ENCODE measurements around the gene CHCHD4. TPM values are rescaled to one million over a fixed set of nuclear protein-coding genes. Genes with fewer than 3 reads are reported as not detected.

CHCHD4 gene
- total and polyA plus RNA-seq, 4 donors = 8.8 to 14.0 (median 9.0) TPM

GRCh38 chr3:14142567-14143270 lies 18.0 kb upstream of the CHCHD4 start:
- H3K9me3 ChIP-seq (ENCODE audit: control insufficient read depth in 4 of 4, insufficient read depth in 3 of 4, low read length in 3 of 4) = no peaks in the 10 kb centered on the region
- H3K27me3 ChIP-seq (ENCODE audit: control insufficient read depth in 3 of 3, insufficient read depth in 3 of 3, low read length in 2 of 3) = no peaks in the 10 kb centered on the region
- ATAC-seq (ENCODE audit: insufficient read depth, low FRiP score) = no peak
- no peak overlapping the region for H3K4me3 ChIP-seq
- peak overlapping the region in 1 of 2 donors; percentile 82 for H3K27ac ChIP-seq (ENCODE audit: low read depth in 1 of 2, low read length in 1 of 2)
- H3K9ac ChIP-seq (ENCODE audit: insufficient read depth in 1 of 2, low read length in 2 of 2) = peak overlapping the region in 1 of 2 donors; percentile 43
- WGBS, 2 donors = 55 to 83% methylated on average over 8 of the region's 8 CpGs
- peaks cover 6 to 27% (median 12%) of the 10 kb centered on the region in 5 donors for H3K4me1 ChIP-seq (ENCODE audit: control insufficient read depth in 5 of 5, insufficient read depth in 5 of 5, low read length in 5 of 5)
- peaks cover 7 to 51% (median 26%) of the 10 kb centered on the region in 4 donors for H3K36me3 ChIP-seq (ENCODE audit: control insufficient read depth in 4 of 4, insufficient read depth in 4 of 4, low read length in 4 of 4)
- TF ChIP-seq CTCF (IDR thresholded peaks at IDR 0.05; ENCODE audit: control extremely low read depth, extremely low read depth) = no peak
- no peak for DNase-seq

- no peak for DNase-seq
- no peak for TF ChIP-seq CTCF (IDR thresholded peaks at IDR 0.05; ENCODE audit: control extremely low read depth, extremely low read depth)
- Histone ChIP-seq H3K9ac (ENCODE audit: insufficient read depth in 1 of 2, low read length in 2 of 2) (no peak overlapping the region), H3K9me3 (ENCODE audit: control insufficient read depth in 4 of 4, insufficient read depth in 3 of 4, low read length in 3 of 4) (no peaks in the 10 kb centered on the region), H3K4me3 (no peak overlapping the region), H3K27ac (ENCODE audit: low read depth in 1 of 2, low read length in 1 of 2) (peak overlapping the region; percentile 22 to 40), H3K27me3 (ENCODE audit: control insufficient read depth in 3 of 3, insufficient read depth in 3 of 3, low read length in 2 of 3) (no peaks in the 10 kb centered on the region), H3K4me1 (ENCODE audit: control insufficient read depth in 5 of 5, insufficient read depth in 5 of 5, low read length in 5 of 5) (peaks cover 6 to 27% (median 12%) of the 10 kb centered on the region in 5 donors), H3K36me3 (ENCODE audit: control insufficient read depth in 4 of 4, insufficient read depth in 4 of 4, low read length in 4 of 4) (peaks cover 7 to 51% (median 26%) of the 10 kb centered on the region in 4 donors)
- no peak for ATAC-seq (ENCODE audit: insufficient read depth, low FRiP score)
- 83 to 85% methylated on average over 19 of the region's 19 CpGs for WGBS, 2 donors
Observed at GRCh38 chr3:14141602-14142341, 17.1 kb upstream of the CHCHD4 start.

- Histone ChIP-seq H3K4me1 (ENCODE audit: control insufficient read depth in 5 of 5, insufficient read depth in 5 of 5, low read length in 5 of 5) (peaks cover 6 to 27% (median 12%) of the 10 kb centered on the region in 5 donors), H3K9ac (ENCODE audit: insufficient read depth in 1 of 2, low read length in 2 of 2) (no peak overlapping the region), H3K4me3 (no peak overlapping the region), H3K9me3 (ENCODE audit: control insufficient read depth in 4 of 4, insufficient read depth in 3 of 4, low read length in 3 of 4) (no peaks in the 10 kb centered on the region), H3K27me3 (ENCODE audit: control insufficient read depth in 3 of 3, insufficient read depth in 3 of 3, low read length in 2 of 3) (no peaks in the 10 kb centered on the region), H3K27ac (ENCODE audit: low read depth in 1 of 2, low read length in 1 of 2) (peak overlapping the region; percentile 22 to 35), H3K36me3 (ENCODE audit: control insufficient read depth in 4 of 4, insufficient read depth in 4 of 4, low read length in 4 of 4) (peaks cover 7 to 53% (median 27%) of the 10 kb centered on the region in 4 donors)
- 61 to 84% methylated on average over 2 of the region's 2 CpGs for WGBS, 2 donors
- ATAC-seq (ENCODE audit: insufficient read depth, low FRiP score) (no peak), DNase-seq (no peak)
- TF ChIP-seq CTCF (IDR thresholded peaks at IDR 0.05; ENCODE audit: control extremely low read depth, extremely low read depth) = no peak
Observed at GRCh38 chr3:14141144-14141543, 16.5 kb upstream of the CHCHD4 start.

All from lung (tissue), 12 donors.